ENCODE measurements around the gene HMOX2. TPM values are rescaled to one million over a fixed set of nuclear protein-coding genes. Genes with fewer than 3 reads are reported as not detected.

HMOX2 gene
- total RNA-seq, 4 donors from 2014 or later: 21.7 to 30.0 (median 28.4) TPM

- peaks cover 0 to 22% of the 10 kb centered on the region in 2 donors for H3K36me3 ChIP-seq
- in situ Hi-C loops (cut with MboI; ENCODE audit: low sequenced_read_pairs in 4 of 4): loop anchor here in 2 of 4 donors (25.0 kb wide), 2 partner anchors 99 to 474 kb away; partner anchors contain the start of gene SEC14L5 (in 1 of the 2)
Measured at GRCh38 chr16:4487955-4488498, 11.8 kb downstream of the HMOX2 start.

GRCh38 chr16:4488499-4488967, 12.3 kb downstream of the HMOX2 start:
- intact Hi-C loops (cut with DNase I; ENCODE audit: low total_unique reads): no loop called here
- no peak for DNase-seq
- in situ Hi-C loops (cut with MboI; ENCODE audit: low sequenced_read_pairs in 4 of 4): loop anchor here in 2 of 4 donors (25.0 kb wide), 2 partner anchors 99 to 474 kb away; partner anchors contain the start of gene SEC14L5 (in 1 of the 2)
- TF ChIP-seq POLR2A (IDR thresholded peaks at IDR 0.05): no peak
- no peak for TF ChIP-seq CTCF (IDR thresholded peaks at IDR 0.05 in 4 of 5, conservative IDR thresholded peaks at IDR 0.05 in 1 of 5)
- H3K9me3 ChIP-seq: no peaks in the 10 kb centered on the region
- H3K4me3 ChIP-seq: no peak overlapping the region
- H3K27ac ChIP-seq: peak overlapping the region; percentile 2 to 61 (median 28)
- H3K36me3 ChIP-seq: peaks cover 0 to 20% of the 10 kb centered on the region in 2 donors
- no peaks in the 10 kb centered on the region for H3K27me3 ChIP-seq
- peaks cover 12 to 21% of the 10 kb centered on the region in 2 donors for H3K4me1 ChIP-seq
- ATAC-seq: no peak

More at GRCh38 chr16:4487955-4488498, 11.8 kb downstream of the HMOX2 start:
- no peak for TF ChIP-seq CTCF (IDR thresholded peaks at IDR 0.05 in 4 of 5, conservative IDR thresholded peaks at IDR 0.05 in 1 of 5)
- Histone ChIP-seq H3K9me3 (no peaks in the 10 kb centered on the region), H3K4me1 (peaks cover 12 to 21% of the 10 kb centered on the region in 2 donors), H3K27me3 (no peaks in the 10 kb centered on the region), H3K27ac (peak overlapping the region; percentile 2 to 61 (median 28)), H3K4me3 (no peak overlapping the region)
- DNase-seq: no peak
- ATAC-seq: peak; percentile 22 to 30
- intact Hi-C loops (cut with DNase I; ENCODE audit: low total_unique reads): no loop called here

GRCh38 chr16:4489030-4489429, 12.8 kb downstream of the HMOX2 start:
- TF ChIP-seq CTCF (IDR thresholded peaks at IDR 0.05 in 4 of 5, conservative IDR thresholded peaks at IDR 0.05 in 1 of 5): no peak
- no peak for TF ChIP-seq POLR2A (IDR thresholded peaks at IDR 0.05)
- Histone ChIP-seq H3K36me3 (peaks cover 0 to 15% of the 10 kb centered on the region in 2 donors), H3K27me3 (no peaks in the 10 kb centered on the region), H3K4me3 (no peak overlapping the region), H3K27ac (peak overlapping the region in 2 of 4 donors; percentile 41 to 61), H3K9me3 (no peaks in the 10 kb centered on the region), H3K4me1 (peaks cover 12 to 21% of the 10 kb centered on the region in 2 donors)
- DNase-seq (no peak), ATAC-seq (no peak)
- intact Hi-C loops (cut with DNase I; ENCODE audit: low total_unique reads) (loop anchor here (1.0 kb wide), 1 partner anchor 28 kb away; no protein-coding TSS in a partner anchor), in situ Hi-C loops (cut with MboI; ENCODE audit: low sequenced_read_pairs in 4 of 4) (loop anchor here in 2 of 4 donors (25.0 kb wide), 2 partner anchors 98 to 473 kb away; partner anchors contain the start of gene SEC14L5 (in 1 of the 2))

- DNase-seq (no peak), ATAC-seq (no peak)
- TF ChIP-seq CTCF (IDR thresholded peaks at IDR 0.05 in 4 of 5, conservative IDR thresholded peaks at IDR 0.05 in 1 of 5) (no peak), POLR2A (IDR thresholded peaks at IDR 0.05) (no peak)
- no peaks in the 10 kb centered on the region for H3K36me3 ChIP-seq
- H3K9me3 ChIP-seq: no peaks in the 10 kb centered on the region
- intact Hi-C loops (cut with DNase I; ENCODE audit: low total_unique reads) (no loop called here), in situ Hi-C loops (cut with MboI; ENCODE audit: low sequenced_read_pairs in 4 of 4) (loop anchor here in 2 of 4 donors (25.0 kb wide), 2 partner anchors 95 to 470 kb away; partner anchors contain the start of gene SEC14L5 (in 1 of the 2))
- H3K27ac ChIP-seq: no peak overlapping the region
- no peak overlapping the region for H3K4me3 ChIP-seq
- no peaks in the 10 kb centered on the region for H3K27me3 ChIP-seq
- H3K4me1 ChIP-seq: peaks cover 10 to 22% of the 10 kb centered on the region in 2 donors
Measured at GRCh38 chr16:4491898-4492297, 15.7 kb downstream of the HMOX2 start.
